ENCODE measurements around the gene DNAJA2.

DNA sequence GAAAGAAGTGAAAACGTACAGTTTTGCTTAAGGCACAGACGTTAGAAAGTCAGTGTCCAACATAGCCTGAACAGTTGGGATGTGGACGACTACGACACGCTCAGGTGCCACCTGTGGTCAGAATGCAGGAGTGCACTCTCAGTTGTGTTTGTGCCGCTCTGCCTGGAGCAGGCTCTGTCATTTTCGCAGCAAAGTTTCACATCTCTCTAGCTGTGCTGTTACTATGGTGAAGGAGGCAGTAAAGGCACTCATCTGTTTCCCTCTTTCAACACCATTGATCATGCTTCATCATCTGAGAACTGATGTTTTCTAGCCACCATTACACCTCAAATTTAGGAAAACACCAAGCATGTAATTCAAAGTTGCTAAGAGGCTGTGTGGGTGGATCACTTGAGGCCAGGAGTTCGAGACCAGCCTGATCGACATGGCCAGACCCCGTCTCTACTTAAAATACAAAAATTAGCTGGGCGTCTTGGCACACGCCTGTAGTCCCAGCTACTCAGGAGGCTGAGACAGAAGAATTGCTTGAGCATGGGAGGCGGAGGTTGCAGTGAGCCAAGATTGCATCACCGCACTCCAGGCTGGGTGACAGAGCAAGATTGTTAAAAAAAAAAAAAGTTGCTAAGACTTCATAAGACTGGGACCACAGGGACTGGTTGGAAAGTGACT, 44.9 kb upstream of the DNAJA2 start:
- no peak for TF ChIP-seq EZH2 (IDR thresholded peaks at IDR 0.05; ENCODE audit: borderline replicate concordance, low read length)
- TF ChIP-seq, protein P1, sequence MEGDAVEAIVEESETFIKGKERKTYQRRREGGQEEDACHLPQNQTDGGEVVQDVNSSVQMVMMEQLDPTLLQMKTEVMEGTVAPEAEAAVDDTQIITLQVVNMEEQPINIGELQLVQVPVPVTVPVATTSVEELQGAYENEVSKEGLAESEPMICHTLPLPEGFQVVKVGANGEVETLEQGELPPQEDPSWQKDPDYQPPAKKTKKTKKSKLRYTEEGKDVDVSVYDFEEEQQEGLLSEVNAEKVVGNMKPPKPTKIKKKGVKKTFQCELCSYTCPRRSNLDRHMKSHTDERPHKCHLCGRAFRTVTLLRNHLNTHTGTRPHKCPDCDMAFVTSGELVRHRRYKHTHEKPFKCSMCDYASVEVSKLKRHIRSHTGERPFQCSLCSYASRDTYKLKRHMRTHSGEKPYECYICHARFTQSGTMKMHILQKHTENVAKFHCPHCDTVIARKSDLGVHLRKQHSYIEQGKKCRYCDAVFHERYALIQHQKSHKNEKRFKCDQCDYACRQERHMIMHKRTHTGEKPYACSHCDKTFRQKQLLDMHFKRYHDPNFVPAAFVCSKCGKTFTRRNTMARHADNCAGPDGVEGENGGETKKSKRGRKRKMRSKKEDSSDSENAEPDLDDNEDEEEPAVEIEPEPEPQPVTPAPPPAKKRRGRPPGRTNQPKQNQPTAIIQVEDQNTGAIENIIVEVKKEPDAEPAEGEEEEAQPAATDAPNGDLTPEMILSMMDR (conservative IDR thresholded peaks at IDR 0.05 in 1 of 2, IDR thresholded peaks at IDR 0.05 in 1 of 2; ENCODE audit: extremely low read depth in 1 of 2, insufficient read depth in 1 of 2, low read depth in 1 of 2, low read length in 2 of 2), result peak; percentile 57 to 82
